ENCODE measurements around the gene IGF1R. TPM values are rescaled to one million over a fixed set of nuclear protein-coding genes. Genes with fewer than 3 reads are reported as not detected.

IGF1R gene
- total and polyA plus RNA-seq, 2 of the 8 experiments (the other 6 are each of a cell fraction or from before 2014, with no cell fraction given) = 32.9 to 109 TPM

DNA sequence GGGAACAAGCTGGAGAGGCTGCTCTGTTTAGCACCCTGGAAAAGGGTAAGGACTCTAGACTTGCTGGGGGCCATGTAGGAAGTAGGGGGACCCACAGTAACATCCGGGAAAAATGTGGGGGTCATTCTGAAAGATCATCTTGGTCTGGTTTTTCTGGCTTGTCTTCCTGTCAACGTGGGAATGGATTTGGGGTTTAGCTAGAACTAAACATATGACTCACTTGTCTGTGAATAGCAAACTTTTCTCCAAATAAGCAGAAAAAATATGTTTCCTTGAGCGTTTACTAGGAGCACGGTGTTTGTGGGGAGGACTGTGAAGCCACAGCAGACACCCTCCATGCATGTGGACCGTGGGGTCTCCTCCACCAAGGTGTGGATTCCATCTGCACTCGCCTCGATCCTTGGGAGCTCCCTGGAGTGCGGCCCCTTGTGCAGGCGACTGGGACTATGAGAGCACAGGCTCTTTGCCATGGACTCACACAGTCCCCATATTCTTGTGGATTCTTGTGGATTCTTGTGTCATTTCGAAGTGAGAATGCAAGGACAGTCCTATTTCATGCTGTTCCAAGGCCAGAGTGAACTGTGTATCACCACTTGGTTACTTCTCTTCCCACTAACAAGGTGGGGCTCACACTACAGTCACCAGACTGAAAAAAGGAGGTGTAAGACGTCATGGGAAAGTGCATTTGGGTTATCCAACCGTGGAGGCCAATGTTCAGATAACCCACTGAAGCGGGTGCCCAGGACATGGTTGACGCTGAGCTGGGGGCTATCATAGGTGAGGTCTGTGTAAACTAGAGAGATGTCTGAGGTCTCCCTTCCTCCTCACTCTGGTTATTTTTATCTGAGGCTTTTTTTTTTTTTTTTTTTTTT lies 333.7 kb downstream of the IGF1R start:
- Histone ChIP-seq H3K27ac (ENCODE audit: low read depth, low read length) (no peak overlapping the region), H3K4me1 (replicated peaks in 1 of 4; ENCODE audit: control insufficient read depth in 3 of 4, insufficient read depth in 4 of 4, low read length in 3 of 4) (no peaks in the 10 kb centered on the region)
- POLR2A ChIA-PET (ENCODE audit: partially characterized antibody) = no interaction called here
- TF ChIP-seq SIN3A (conservative IDR thresholded peaks at IDR 0.05 in 1 of 2, IDR thresholded peaks at IDR 0.05 in 1 of 2; ENCODE audit: low read depth in 1 of 2, low read length in 2 of 2) (no peak), BRCA1 (IDR thresholded peaks at IDR 0.05; ENCODE audit: low read depth, low read length) (no peak)

More for the DNA sequence above, 333.7 kb downstream of the IGF1R start:
- 92% methylated on average over 14 of the region's 14 CpGs; no CpG with 5 or more reads in 1 of the 2 experiments for WGBS, 2 experiments (ENCODE audit: extremely low coverage in 1 of 2, insufficient coverage in 1 of 2, insufficient read length in 1 of 2, insufficient replicate concordance in 2 of 2, low coverage in 1 of 2, low lambda C conversion rate in 2 of 2, missing lambda C conversion rate in 1 of 2)
- H3K23ac ChIP-seq (ENCODE audit: insufficient read length) = no peak overlapping the region
- H3K23me2 ChIP-seq (ENCODE audit: low read depth, low read length) = no peaks in the 10 kb centered on the region
- H3K79me2 ChIP-seq (ENCODE audit: control insufficient read depth in 1 of 2, insufficient read depth in 2 of 2, low read length in 2 of 2) = no peaks in the 10 kb centered on the region
- no peak overlapping the region for H3K18ac ChIP-seq (ENCODE audit: extremely low read depth, low read length)
- no peak overlapping the region for H3K4me3 ChIP-seq (ENCODE audit: extremely low read depth in 1 of 4, insufficient read depth in 2 of 4, low read depth in 3 of 4, low read length in 4 of 4)
- H2BK12ac ChIP-seq (ENCODE audit: low read depth, low read length) = no peak overlapping the region
- H3K9me3 ChIP-seq (ENCODE audit: insufficient read depth in 2 of 2, low read depth in 1 of 2, low read length in 1 of 2) = peaks cover 8 to 16% of the 10 kb centered on the region in 2 experiments; a peak in 2 of 4 replicates
- no peaks in the 10 kb centered on the region for H3K27me3 ChIP-seq (replicated peaks in 1 of 4; ENCODE audit: control insufficient read depth in 3 of 4, extremely low read depth in 1 of 4, insufficient read depth in 3 of 4, low read length in 3 of 4)
- CTCF ChIA-PET (ENCODE audit: partially characterized antibody) = interaction anchor here (1.0 to 1.5 kb wide), 2 partner anchors 16 to 94 kb away, joined by 3 read pairs; no protein-coding TSS in a partner anchor
- FAIRE-seq (no peak), DNase-seq (ENCODE audit: low read depth in 1 of 2, low spot score in 2 of 2) (peak in 1 of 2 experiments; percentile 17)
- H2BK15ac ChIP-seq (ENCODE audit: low read length) = no peak overlapping the region
- H2BK20ac ChIP-seq (ENCODE audit: low read length) = no peak overlapping the region
- H4K8ac ChIP-seq (ENCODE audit: extremely low read depth, insufficient read depth, low read length) = no peak overlapping the region
- no peaks in the 10 kb centered on the region for H3K79me1 ChIP-seq (ENCODE audit: low read depth, low read length)
- H3K14ac ChIP-seq (ENCODE audit: insufficient read length) = no peak overlapping the region
- H3K36me3 ChIP-seq (ENCODE audit: control insufficient read depth in 2 of 4, insufficient read depth in 4 of 4, low read length in 3 of 4) = no peaks in the 10 kb centered on the region
- no peak overlapping the region for H3K9ac ChIP-seq (replicated peaks in 1 of 4; ENCODE audit: extremely low read depth in 1 of 4, low read depth in 3 of 4, low read length in 3 of 4)
- no peak overlapping the region for H2BK5ac ChIP-seq (ENCODE audit: low read depth, low read length)
- H4K5ac ChIP-seq (ENCODE audit: insufficient read length, low read depth, low read length) = no peak overlapping the region
- H4K91ac ChIP-seq (replicated peaks; ENCODE audit: insufficient read length, low read length) = no peak overlapping the region
- H2AFZ ChIP-seq (ENCODE audit: low read length) = no peak overlapping the region
- no peaks in the 10 kb centered on the region for H4K20me1 ChIP-seq (replicated peaks in 1 of 2; ENCODE audit: control insufficient read depth in 1 of 2, insufficient read depth in 2 of 2, low read length in 2 of 2)
- H2BK120ac ChIP-seq (replicated peaks; ENCODE audit: low read depth, low read length) = no peak overlapping the region
- H2AK5ac ChIP-seq (ENCODE audit: low read depth, low read length) = no peak overlapping the region
- no peak overlapping the region for H3K4me2 ChIP-seq (ENCODE audit: insufficient read depth in 1 of 2, low read depth in 2 of 2, low read length in 2 of 2)
- H3K4ac ChIP-seq (replicated peaks; ENCODE audit: insufficient read length, low read depth, low read length) = no peak overlapping the region
- H3K56ac ChIP-seq (replicated peaks; ENCODE audit: insufficient read length, low read depth, low read length) = no peak overlapping the region
